NCI-H460 (cell line): ENCODE data around the gene PRAMEF10. TPM values are rescaled to one million over a fixed set of nuclear protein-coding genes. Genes with fewer than 3 reads are reported as not detected.
"Not testable (repeated sequence)": the region's sequence is repeated elsewhere in the genome, so short reads cannot be mapped to it uniquely, and the experiment has no call there.

Experiments used
- DNase-seq: peaks from one replicate; pipeline ENCODE4 v3.0.0-alpha.2; 2016; ENCODE audit warnings: low read depth; ENCODE audit errors: extremely low read depth
- polyA plus RNA-seq: library from polyadenylated mRNA; depleted of rRNA; stranded (reverse); fragments of >200 nt; gene quantifications from 2 replicates; pipeline ENCODE4 v1.2.3, GENCODE V29; 2014; cell fraction: nucleus; rRNA removed
- small RNA-seq, 2 experiments: library from RNA; depleted of rRNA; stranded (forward); fragments of <200 nt; gene quantifications; one replicate each; pipeline ENCODE3, GENCODE V24; 2014
- total RNA-seq: library from RNA; depleted of rRNA; stranded (reverse); fragments of >200 nt; shearing (Covaris generic); gene quantifications from 2 replicates; pipeline ENCODE4 v1.2.3, GENCODE V29; 2014; rRNA removed

The PRAMEF10 gene, protein sequence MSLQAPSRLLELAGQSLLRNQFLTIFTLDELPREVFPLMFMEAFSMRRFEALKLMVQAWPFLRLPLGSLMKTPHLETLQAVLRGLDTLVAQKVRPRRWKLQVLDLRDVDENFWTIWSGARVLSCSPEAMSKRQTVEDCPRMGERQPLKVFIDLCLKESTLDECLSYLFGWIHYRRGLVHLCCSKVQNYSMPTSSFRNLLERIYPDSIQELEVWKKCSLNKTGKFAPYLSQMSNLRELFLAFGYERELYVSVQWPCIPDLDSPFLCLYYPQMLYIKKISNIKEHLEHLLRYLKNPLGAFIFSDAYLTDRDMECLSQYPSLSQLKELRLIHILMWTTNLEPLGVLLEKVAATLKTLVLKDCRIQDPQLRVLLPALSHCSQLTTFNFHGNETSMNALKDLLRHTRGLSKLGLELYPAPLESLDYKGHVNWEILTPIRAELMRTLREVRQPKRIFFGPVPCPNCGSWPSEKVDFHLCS
- total RNA-seq: not detected in 2 replicates
- not detected in 2 replicates for polyA plus RNA-seq

GRCh38 chr1:12898170-12898569 lies at the start of gene PRAMEF10:
Gene PRAMEF10 (minus strand): TSS chr1:12898270. CDS start chr1:12895847, 2,423 bp downstream.
- DNase-seq: not testable (repeated sequence)

GRCh38 chr1:12947480-12947879 lies 49.4 kb upstream of the PRAMEF10 start, which contains the start of gene PRAMEF6:
Gene PRAMEF6 (minus strand): TSS chr1:12947580. CDS start chr1:12942518, 5,062 bp downstream.
- not testable (repeated sequence) for DNase-seq

DNA sequence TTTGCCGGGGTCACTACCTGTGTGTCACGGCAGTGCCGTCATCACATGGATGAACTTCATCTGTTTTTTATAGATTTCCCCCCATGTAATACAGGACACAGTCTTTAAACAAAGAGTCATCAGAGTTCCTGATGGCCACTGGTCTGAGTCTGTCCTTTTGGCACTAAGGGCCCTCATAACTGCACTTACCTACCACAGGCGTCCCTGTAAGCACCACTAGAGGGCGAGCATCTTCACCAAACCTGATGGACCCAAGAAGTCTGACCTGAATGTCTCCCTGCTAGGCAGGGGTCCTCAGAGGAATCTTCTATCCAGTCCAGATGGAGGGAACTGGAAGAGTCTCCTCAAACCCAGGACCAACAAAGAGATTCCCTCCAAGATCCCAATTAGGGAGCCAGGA lies 26.3 kb upstream of the PRAMEF10 start:
- DNase-seq: not testable (repeated sequence)

GRCh38 chr1:12921749-12922148 lies 23.7 kb upstream of the PRAMEF10 start:
- DNase-seq: not testable (repeated sequence)

- DNase-seq: not testable (repeated sequence)
These were observed 18.2 kb upstream of the PRAMEF10 start, which contains the start of gene PRAMEF7 for GRCh38 chr1:12916310-12916709. Gene PRAMEF7 (plus strand): TSS chr1:12916610. CDS start chr1:12917693, 1,083 bp downstream.

DNA sequence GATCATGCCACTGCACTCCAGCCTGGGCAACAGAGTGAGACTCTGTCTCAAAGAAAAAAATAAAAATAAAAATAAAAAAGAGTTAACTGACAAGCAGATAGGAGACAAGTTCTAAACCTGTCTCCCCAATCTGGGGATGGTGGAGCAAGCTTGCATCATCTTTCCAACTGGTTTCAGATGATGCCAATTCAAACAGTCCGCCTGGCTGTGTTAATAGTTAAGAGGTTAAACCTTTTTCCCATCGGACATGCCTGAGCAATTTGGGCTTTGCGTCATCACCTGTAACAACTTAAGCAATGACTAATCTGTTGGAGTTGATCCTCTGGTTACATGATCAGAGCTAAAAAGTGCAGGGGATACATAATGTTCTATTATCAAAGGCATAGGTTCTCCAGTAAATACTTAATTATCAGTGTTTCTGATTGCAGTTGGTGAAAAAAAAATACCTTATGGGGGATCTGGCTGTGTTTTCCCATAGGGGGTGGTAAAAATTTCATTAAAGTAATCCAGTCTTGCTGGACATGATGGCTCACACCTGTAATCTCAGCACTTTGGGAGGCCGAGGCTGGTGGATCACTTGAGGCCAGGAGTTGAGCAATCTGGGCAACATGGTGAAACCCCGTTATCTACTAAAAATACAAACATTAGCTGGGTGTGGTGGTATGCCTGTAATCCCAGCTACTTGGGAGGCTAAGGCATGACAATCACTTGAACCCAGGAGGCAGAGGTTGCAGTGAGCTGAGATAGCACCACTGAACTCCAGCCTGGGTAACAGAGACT lies 5.9 kb upstream of the PRAMEF10 start:
- not testable (repeated sequence) for DNase-seq

DNA sequence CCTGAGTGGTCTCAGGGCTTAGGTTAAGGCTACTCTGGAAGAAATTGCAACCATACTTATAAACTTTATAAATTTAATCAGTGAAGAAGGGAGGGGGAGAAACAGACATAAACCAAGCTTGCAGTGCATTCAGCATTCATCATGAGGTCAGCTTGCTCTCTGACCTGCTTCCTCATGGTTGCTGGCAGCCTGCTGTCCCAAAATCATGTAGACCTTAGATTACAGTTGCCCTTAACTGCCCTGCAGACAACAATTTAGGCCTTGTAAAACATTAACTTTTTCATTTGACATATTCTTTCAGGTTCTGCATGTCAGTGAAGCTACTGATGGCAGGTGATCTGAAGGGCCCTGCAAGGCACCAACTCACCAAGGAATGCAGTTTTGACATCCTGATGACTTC lies 1.1 kb upstream of the PRAMEF10 start:
- DNase-seq: not testable (repeated sequence)

GRCh38 chr1:12886101-12886500 lies 12.0 kb downstream of the PRAMEF10 start, which contains the start of gene PRAMEF4:
Gene PRAMEF4 (minus strand): TSS chr1:12886201. CDS start chr1:12883394, 2,807 bp downstream.
- not testable (repeated sequence) for DNase-seq

- not testable (repeated sequence) for DNase-seq
These were observed 19.6 kb downstream of the PRAMEF10 start for GRCh38 chr1:12878453-12878852.

- not testable (repeated sequence) for DNase-seq
These were observed 34.8 kb downstream of the PRAMEF10 start for GRCh38 chr1:12863131-12863880.

DNA sequence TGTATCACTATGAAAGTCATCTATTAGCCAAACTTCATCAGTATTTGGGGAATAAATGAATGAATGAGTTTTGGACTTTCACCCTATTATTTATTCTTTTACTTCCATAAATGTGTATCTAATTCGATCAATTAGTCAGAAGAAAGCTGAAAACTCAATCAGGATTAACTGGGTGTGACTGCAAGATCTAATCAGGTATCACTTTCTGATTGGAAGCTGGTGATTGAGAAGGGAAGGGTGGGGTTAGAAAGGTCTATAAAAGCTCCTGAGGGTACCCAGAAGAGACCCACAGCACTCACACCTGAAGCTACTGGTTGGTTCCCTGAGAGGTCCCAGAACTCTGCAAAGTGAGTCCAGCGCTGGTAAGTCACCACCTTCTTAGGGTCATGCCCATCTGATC lies 41.3 kb downstream of the PRAMEF10 start, which contains the start of gene PRAMEF2:
PRAMEF2 (plus strand) TSS at position 301 of the 400 bp plus-strand sequence. CDS start 1,924 bp downstream, outside the sequence.
- not testable (repeated sequence) for DNase-seq

DNA sequence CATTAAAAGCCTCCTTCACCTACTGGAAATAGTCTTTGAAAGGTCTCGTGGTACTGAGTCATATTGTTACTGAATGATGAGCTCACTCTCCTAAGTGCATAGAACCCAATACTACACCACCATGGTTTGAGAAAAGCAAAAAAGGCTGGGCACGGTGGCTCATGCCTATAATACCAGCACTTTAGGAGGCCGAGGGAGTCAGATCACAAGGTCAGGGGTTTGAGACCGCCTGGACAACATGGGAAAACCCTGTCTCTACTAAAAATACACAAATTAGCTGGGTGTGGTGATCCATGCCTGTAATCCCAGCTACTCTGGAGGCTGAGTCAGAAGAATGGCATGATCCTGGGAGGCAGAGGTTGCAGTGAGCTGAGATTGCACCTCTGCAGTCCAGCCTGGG lies 46.3 kb downstream of the PRAMEF10 start:
- DNase-seq: no peak

GRCh38 chr1:12848620-12849019 lies 49.5 kb downstream of the PRAMEF10 start, which contains the start of gene HNRNPCL1:
Gene HNRNPCL1 (minus strand): TSS chr1:12848720. CDS start chr1:12848289, 431 bp downstream.
- DNase-seq: not testable (repeated sequence)

Small RNA genes within 50 kb of the gene (small RNA-seq; reads per million reads assigned to genes)
- 0 reads per million in 2 experiments for gene RNU6-1072P

Other genes starting within 250 kb of the PRAMEF10 start
- 0.05 TPM in 1 of 2 replicates, not detected in the other for gene AADACL3, start 182.2 kb downstream of the PRAMEF10 start, total RNA-seq
- not detected in 2 replicates for gene CFAP107, start 152.1 kb downstream of the PRAMEF10 start, total RNA-seq
- gene PRAMEF12, start 124.5 kb downstream of the PRAMEF10 start, total RNA-seq: not detected in 2 replicates
- gene PRAMEF1, start 106.9 kb downstream of the PRAMEF10 start, total RNA-seq: not detected in 2 replicates
- gene PRAMEF11, start 66.9 kb downstream of the PRAMEF10 start, total RNA-seq: not detected in 2 replicates
- gene HNRNPCL1, start 49.5 kb downstream of the PRAMEF10 start, total RNA-seq: not detected in 2 replicates
- gene PRAMEF2, start 41.2 kb downstream of the PRAMEF10 start, total RNA-seq: not detected in 2 replicates
- gene PRAMEF4, start 12.1 kb downstream of the PRAMEF10 start, total RNA-seq: 0.07 TPM in 1 of 2 replicates, not detected in the other
- gene PRAMEF7, start 18.3 kb upstream of the PRAMEF10 start, total RNA-seq: not detected in 2 replicates
- not detected in 2 replicates for gene PRAMEF6, start 49.3 kb upstream of the PRAMEF10 start, total RNA-seq
- not detected in 2 replicates for gene PRAMEF27, start 158.3 kb upstream of the PRAMEF10 start, total RNA-seq
- not detected in 2 replicates for gene HNRNPCL3, start 162.5 kb upstream of the PRAMEF10 start, total RNA-seq
- gene PRAMEF25, start 172.5 kb upstream of the PRAMEF10 start, total RNA-seq: not detected in 2 replicates
- gene HNRNPCL2, start 218.6 kb upstream of the PRAMEF10 start, total RNA-seq: not detected in 2 replicates